Astrocyte (in vitro differentiated cells and primary cell): ENCODE results near the gene KRTAP19-7. TPM values are rescaled to one million over a fixed set of nuclear protein-coding genes. Genes with fewer than 3 reads are reported as not detected.

Experiments used
- DNase-seq: peaks from one replicate; pipeline ENCODE4 v3.0.0-alpha.2; 2010; ENCODE audit warnings: low read depth
- FAIRE-seq: peaks from 2 replicates; lab custom pipeline; 2011; peaks lifted over from hg19 to GRCh38; lab: Jason Lieb, UNC
- H2AFZ ChIP-seq: 2 replicates; pipeline ENCODE4 v1.6.0; 2012; ENCODE audit warnings: low read depth, low read length, inconsistent platforms
- H3K27ac ChIP-seq: 2 replicates; pipeline ENCODE4 v1.5.1; 2011; ENCODE audit warnings: low read depth, low read length, inconsistent platforms
- H3K27me3 ChIP-seq: 2 replicates; pipeline ENCODE4 v1.6.0; 2011; ENCODE audit warnings: low read length, inconsistent platforms; ENCODE audit not compliant: insufficient read depth
- H3K36me3 ChIP-seq: 2 replicates; pipeline ENCODE4 v1.5.1; 2011; ENCODE audit warnings: low read length, inconsistent platforms; ENCODE audit not compliant: insufficient read depth
- H3K4me1 ChIP-seq: 2 replicates; pipeline ENCODE4 v1.5.1; 2011; ENCODE audit warnings: low read length, inconsistent platforms; ENCODE audit not compliant: insufficient read depth
- H3K4me2 ChIP-seq: 2 replicates; pipeline ENCODE4 v1.6.0; 2012; ENCODE audit warnings: low read length, inconsistent platforms
- H3K4me3 ChIP-seq: 2 replicates; pipeline ENCODE4 v1.5.1; 2011; ENCODE audit warnings: low read depth, mild to moderate bottlenecking, low read length, inconsistent platforms; ENCODE audit not compliant: insufficient read depth
- H3K79me2 ChIP-seq: 2 replicates; pipeline ENCODE4 v1.6.0; 2012; ENCODE audit warnings: mild to moderate bottlenecking, low read length, inconsistent platforms; ENCODE audit not compliant: insufficient read depth
- H3K9ac ChIP-seq: 2 replicates; pipeline ENCODE4 v1.6.0; 2012; ENCODE audit warnings: mild to moderate bottlenecking, low read length, inconsistent platforms
- H3K9me3 ChIP-seq: 2 replicates; pipeline ENCODE4 v1.5.1; 2012; ENCODE audit warnings: low read depth, mild to moderate bottlenecking, low read length, inconsistent platforms; ENCODE audit not compliant: insufficient read depth
- H4K20me1 ChIP-seq: 2 replicates; pipeline ENCODE4 v1.6.0; 2012; ENCODE audit warnings: low read length, inconsistent platforms; ENCODE audit not compliant: insufficient read depth
- H3K27ac Mint-ChIP-seq: one replicate; pipeline ENCODE4 v1.8.0; 2021; ENCODE audit warnings: mild to moderate bottlenecking, mixed read lengths; ENCODE audit not compliant: unreplicated experiment
- H3K27me3 Mint-ChIP-seq: one replicate; pipeline ENCODE4 v1.8.0; 2021; ENCODE audit warnings: low read depth, mixed read lengths; ENCODE audit not compliant: unreplicated experiment
- H3K36me3 Mint-ChIP-seq: one replicate; pipeline ENCODE4 v1.8.0; 2021; ENCODE audit warnings: low read depth, mixed read lengths; ENCODE audit not compliant: unreplicated experiment
- H3K4me1 Mint-ChIP-seq: one replicate; pipeline ENCODE4 v1.8.0; 2021; ENCODE audit warnings: low read depth, mixed read lengths; ENCODE audit not compliant: unreplicated experiment
- H3K4me3 Mint-ChIP-seq: one replicate; pipeline ENCODE4 v1.8.0; 2021; ENCODE audit warnings: mild to moderate bottlenecking, moderate library complexity, mixed read lengths; ENCODE audit not compliant: unreplicated experiment
- H3K9me3 Mint-ChIP-seq: one replicate; pipeline ENCODE4 v1.8.0; 2021; ENCODE audit warnings: mild to moderate bottlenecking, mixed read lengths; ENCODE audit not compliant: unreplicated experiment
- EZH2 ChIP-seq: IDR thresholded peaks from 2 replicates; pipeline ENCODE4 v1.6.1; 2012; ENCODE audit warnings: mild to moderate bottlenecking, low read length, inconsistent platforms; ENCODE audit not compliant: insufficient read depth
- total RNA-seq: library from RNA; stranded (reverse); gene quantifications from 2 replicates; pipeline ENCODE4 v1.2.1, GENCODE V29; 2021
- TF ChIP-seq, protein P1 (sequence below): IDR thresholded peaks from 2 replicates; pipeline ENCODE4 v1.5.1; 2011; ENCODE audit warnings: low read depth, mild to moderate bottlenecking, inconsistent platforms, low read length, moderate library complexity; ENCODE audit not compliant: insufficient read depth

KRTAP19-7 gene
- total RNA-seq, 1 donor from 2014 or later: not detected

DNA sequence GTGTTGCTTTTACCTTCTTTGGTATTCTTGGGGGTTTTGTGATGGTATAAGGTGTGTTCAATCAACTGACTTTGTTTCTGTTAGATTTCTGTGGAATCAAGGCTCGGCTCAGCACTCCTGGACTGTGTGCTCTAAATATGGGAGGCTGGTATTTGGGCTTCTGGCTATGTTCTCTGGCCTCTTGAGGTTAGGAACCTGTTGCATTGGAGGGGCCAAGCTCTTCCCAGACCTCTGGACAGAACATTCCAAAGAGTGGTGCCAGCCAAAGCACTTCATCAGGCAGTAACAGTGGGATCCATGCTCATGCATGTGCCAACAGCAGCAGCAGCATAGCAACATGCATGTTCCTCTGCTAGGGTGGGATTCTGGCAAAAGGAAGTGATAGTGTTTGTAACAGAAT lies 8.3 kb downstream of the KRTAP19-7 start:
- Histone ChIP-seq H3K4me3 (no peak overlapping the region), H3K4me2 (no peak overlapping the region), H3K79me2 (no peaks in the 10 kb centered on the region), H3K27ac (no peak overlapping the region), H3K9me3 (no peaks in the 10 kb centered on the region), H2AFZ (no peak overlapping the region), H3K9ac (no peak overlapping the region), H3K36me3 (no peaks in the 10 kb centered on the region), H3K27me3 (no peaks in the 10 kb centered on the region), H3K4me1 (no peaks in the 10 kb centered on the region), H4K20me1 (no peaks in the 10 kb centered on the region)
- no peaks in the 10 kb centered on the region for H3K27me3 Mint-ChIP-seq
- H3K36me3 Mint-ChIP-seq: no peaks in the 10 kb centered on the region
- H3K4me3 Mint-ChIP-seq: no peak overlapping the region
- DNase-seq (no peak), FAIRE-seq (no peak)
- H3K9me3 Mint-ChIP-seq: peaks cover 2% of the 10 kb centered on the region
- TF ChIP-seq, protein P1, sequence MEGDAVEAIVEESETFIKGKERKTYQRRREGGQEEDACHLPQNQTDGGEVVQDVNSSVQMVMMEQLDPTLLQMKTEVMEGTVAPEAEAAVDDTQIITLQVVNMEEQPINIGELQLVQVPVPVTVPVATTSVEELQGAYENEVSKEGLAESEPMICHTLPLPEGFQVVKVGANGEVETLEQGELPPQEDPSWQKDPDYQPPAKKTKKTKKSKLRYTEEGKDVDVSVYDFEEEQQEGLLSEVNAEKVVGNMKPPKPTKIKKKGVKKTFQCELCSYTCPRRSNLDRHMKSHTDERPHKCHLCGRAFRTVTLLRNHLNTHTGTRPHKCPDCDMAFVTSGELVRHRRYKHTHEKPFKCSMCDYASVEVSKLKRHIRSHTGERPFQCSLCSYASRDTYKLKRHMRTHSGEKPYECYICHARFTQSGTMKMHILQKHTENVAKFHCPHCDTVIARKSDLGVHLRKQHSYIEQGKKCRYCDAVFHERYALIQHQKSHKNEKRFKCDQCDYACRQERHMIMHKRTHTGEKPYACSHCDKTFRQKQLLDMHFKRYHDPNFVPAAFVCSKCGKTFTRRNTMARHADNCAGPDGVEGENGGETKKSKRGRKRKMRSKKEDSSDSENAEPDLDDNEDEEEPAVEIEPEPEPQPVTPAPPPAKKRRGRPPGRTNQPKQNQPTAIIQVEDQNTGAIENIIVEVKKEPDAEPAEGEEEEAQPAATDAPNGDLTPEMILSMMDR: no peak
- no peak for TF ChIP-seq EZH2
- H3K4me1 Mint-ChIP-seq: no peaks in the 10 kb centered on the region
- no peak overlapping the region for H3K27ac Mint-ChIP-seq

DNA sequence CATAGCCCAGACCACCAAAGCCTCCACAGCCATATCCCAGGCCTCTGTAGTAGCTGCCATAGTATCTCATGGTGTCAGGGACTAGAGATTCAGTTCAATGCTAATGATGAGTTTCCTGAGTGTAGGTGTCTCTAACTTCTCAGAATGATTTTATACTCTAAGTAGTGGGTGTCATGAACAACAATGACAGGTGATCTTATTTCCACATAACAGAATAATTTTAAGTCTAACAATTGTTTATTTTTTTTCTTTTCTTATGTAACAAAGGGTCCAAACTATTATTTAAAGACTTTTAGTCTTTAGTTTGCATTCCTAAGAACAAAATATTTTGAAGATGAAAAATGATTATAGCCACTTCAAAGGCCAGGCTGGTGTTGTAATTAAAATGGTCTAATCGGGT lies 19.4 kb downstream of the KRTAP19-7 start, which contains the start of gene KRTAP19-6:
Gene KRTAP19-6 (minus strand): TSS at position 101 of the 400 bp plus-strand sequence. CDS start 31 bp downstream, at position 70.
- TF ChIP-seq, protein P1: no peak
- no peak for TF ChIP-seq EZH2
- Mint-ChIP-seq H3K27ac (no peak within 1 kb of the TSS), H3K4me1 (no peaks in the 10 kb centered on the region), H3K27me3 (no peaks in the 10 kb centered on the region), H3K9me3 (no peaks in the 10 kb centered on the region), H3K4me3 (no peak within 1 kb of the TSS), H3K36me3 (no peaks in the 10 kb centered on the region)
- H3K4me1 ChIP-seq: no peaks in the 10 kb centered on the region
- FAIRE-seq (no peak), DNase-seq (no peak)
- no peak within 1 kb of the TSS for H3K9ac ChIP-seq
- H3K79me2 ChIP-seq: no peaks in the 10 kb centered on the region
- no peak within 1 kb of the TSS for H3K4me3 ChIP-seq
- no peak within 1 kb of the TSS for H3K27ac ChIP-seq
- no peaks in the 10 kb centered on the region for H3K27me3 ChIP-seq
- no peak within 1 kb of the TSS for H3K4me2 ChIP-seq
- H3K36me3 ChIP-seq: no peaks in the 10 kb centered on the region
- H4K20me1 ChIP-seq: no peaks in the 10 kb centered on the region
- no peak within 1 kb of the TSS for H2AFZ ChIP-seq
- no peaks in the 10 kb centered on the region for H3K9me3 ChIP-seq

DNA sequence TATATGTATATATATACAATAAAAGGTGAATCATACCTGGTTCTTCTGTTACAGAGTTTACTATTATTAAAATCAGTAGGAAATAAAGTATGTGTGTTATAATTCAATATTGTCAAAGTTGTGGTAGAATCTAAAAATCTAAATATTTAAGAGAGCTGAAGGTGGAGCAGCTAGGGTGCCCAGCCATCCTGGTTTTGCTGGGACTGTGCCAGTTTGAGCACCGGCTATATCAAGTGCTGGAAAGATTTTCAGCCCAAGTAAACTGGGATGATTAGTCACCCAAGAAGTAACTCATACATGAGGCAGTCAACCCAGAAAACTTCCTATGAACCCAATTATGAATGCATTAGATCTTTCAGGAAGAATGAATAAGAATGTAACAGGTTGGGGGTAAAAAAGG lies 42.2 kb downstream of the KRTAP19-7 start:
- H3K9me3 ChIP-seq: no peaks in the 10 kb centered on the region
- Mint-ChIP-seq H3K4me1 (peaks cover under 1% of the 10 kb centered on the region), H3K9me3 (no peaks in the 10 kb centered on the region), H3K36me3 (no peaks in the 10 kb centered on the region), H3K27me3 (no peaks in the 10 kb centered on the region), H3K4me3 (no peak overlapping the region), H3K27ac (no peak overlapping the region)
- no peaks in the 10 kb centered on the region for H4K20me1 ChIP-seq
- H3K79me2 ChIP-seq: no peaks in the 10 kb centered on the region
- FAIRE-seq: no peak
- DNase-seq: no peak
- no peak overlapping the region for H3K27ac ChIP-seq
- TF ChIP-seq, protein P1: no peak
- TF ChIP-seq EZH2: no peak
- H3K27me3 ChIP-seq: no peaks in the 10 kb centered on the region
- H3K36me3 ChIP-seq: no peaks in the 10 kb centered on the region
- no peak overlapping the region for H3K4me2 ChIP-seq
- H3K4me3 ChIP-seq: no peak overlapping the region
- H2AFZ ChIP-seq: no peak overlapping the region
- H3K9ac ChIP-seq: no peak overlapping the region
- no peaks in the 10 kb centered on the region for H3K4me1 ChIP-seq
